Fibroblast of lung (primary cell): ENCODE measurements around the gene TMPRSS13.

ENCODE experiments used
- EZH2 ChIP-seq: IDR thresholded peaks from 2 replicates; pipeline ENCODE4 v1.5.1; 2012; ENCODE audit warnings: low read length, control low read depth, mild to moderate bottlenecking; ENCODE audit errors: missing control alignments
- TF ChIP-seq, protein P1 (sequence below), 2 donors: IDR thresholded peaks in 1 of 2; conservative IDR thresholded peaks in 1 of 2; 1 replicate in 1 of 2; 2 replicates in 1 of 2; pipeline ENCODE4 v1.5.1; 2011 to 2012; ENCODE audit warnings: low read length in 2 of 2, control low read depth in 1 of 2, inconsistent platforms in 1 of 2, low read depth in 1 of 2, mild to moderate bottlenecking in 1 of 2

DNA sequence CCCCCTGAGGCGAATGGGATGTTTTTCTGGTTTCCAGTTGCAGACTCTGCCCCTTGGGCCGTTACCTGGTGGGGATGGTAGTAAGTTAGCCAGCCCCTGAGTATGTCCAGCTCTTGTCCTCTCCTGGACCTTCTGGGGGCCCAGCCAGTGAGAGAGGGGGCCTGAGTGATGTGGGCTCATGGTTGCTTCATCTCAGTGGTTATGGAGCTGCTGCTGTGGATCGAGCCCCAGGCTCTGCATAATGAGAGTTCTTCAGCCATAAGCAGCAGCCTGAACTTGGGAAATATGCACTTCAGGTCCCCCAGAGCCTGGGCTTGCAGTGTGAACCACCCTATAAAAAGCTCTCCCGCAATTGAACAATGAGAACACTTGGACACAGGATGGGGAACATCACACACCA, 5.9 kb downstream of the TMPRSS13 start:
- TF ChIP-seq, protein P1, sequence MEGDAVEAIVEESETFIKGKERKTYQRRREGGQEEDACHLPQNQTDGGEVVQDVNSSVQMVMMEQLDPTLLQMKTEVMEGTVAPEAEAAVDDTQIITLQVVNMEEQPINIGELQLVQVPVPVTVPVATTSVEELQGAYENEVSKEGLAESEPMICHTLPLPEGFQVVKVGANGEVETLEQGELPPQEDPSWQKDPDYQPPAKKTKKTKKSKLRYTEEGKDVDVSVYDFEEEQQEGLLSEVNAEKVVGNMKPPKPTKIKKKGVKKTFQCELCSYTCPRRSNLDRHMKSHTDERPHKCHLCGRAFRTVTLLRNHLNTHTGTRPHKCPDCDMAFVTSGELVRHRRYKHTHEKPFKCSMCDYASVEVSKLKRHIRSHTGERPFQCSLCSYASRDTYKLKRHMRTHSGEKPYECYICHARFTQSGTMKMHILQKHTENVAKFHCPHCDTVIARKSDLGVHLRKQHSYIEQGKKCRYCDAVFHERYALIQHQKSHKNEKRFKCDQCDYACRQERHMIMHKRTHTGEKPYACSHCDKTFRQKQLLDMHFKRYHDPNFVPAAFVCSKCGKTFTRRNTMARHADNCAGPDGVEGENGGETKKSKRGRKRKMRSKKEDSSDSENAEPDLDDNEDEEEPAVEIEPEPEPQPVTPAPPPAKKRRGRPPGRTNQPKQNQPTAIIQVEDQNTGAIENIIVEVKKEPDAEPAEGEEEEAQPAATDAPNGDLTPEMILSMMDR (conservative IDR thresholded peaks at IDR 0.05 in 1 of 2, IDR thresholded peaks at IDR 0.05 in 1 of 2; ENCODE audit: low read depth in 1 of 2, low read length in 2 of 2), result no peak
- no peak for TF ChIP-seq EZH2
